ENCODE data around the gene ABCA3.
"Not testable (repeated sequence)": the region's sequence is repeated elsewhere in the genome, so short reads cannot be mapped to it uniquely, and the experiment has no call there.

ABCA3 gene

GRCh38 chr16:2273484-2273883 is 67.0 kb downstream of the ABCA3 start:
- no peak for DNase-seq
- TF ChIP-seq CTCF (IDR thresholded peaks at IDR 0.05): no peak
- H3K4me1 ChIP-seq: peaks cover 6 to 14% (median 12%) of the 10 kb centered on the region in 4 donors
- H3K9me3 ChIP-seq: no peaks in the 10 kb centered on the region
- peaks cover 0 to 29% (median 18%) of the 10 kb centered on the region in 3 donors for H3K36me3 ChIP-seq
- H3K27ac ChIP-seq: no peak overlapping the region
- no peak overlapping the region for H3K4me3 ChIP-seq
- intact Hi-C loops (cut with DNase I; ENCODE audit: low total_unique reads): no loop called here
- H3K27me3 ChIP-seq: no peaks in the 10 kb centered on the region

GRCh38 chr16:2271848-2272461 is 68.6 kb downstream of the ABCA3 start:
- peaks cover 6 to 16% (median 13%) of the 10 kb centered on the region in 4 donors for H3K4me1 ChIP-seq
- H3K9me3 ChIP-seq: no peaks in the 10 kb centered on the region
- H3K27me3 ChIP-seq: no peaks in the 10 kb centered on the region
- H3K27ac ChIP-seq: no peak overlapping the region
- no peak for TF ChIP-seq CTCF (IDR thresholded peaks at IDR 0.05)
- H3K36me3 ChIP-seq: peaks cover 0 to 15% (median 5%) of the 10 kb centered on the region in 3 donors
- H3K4me3 ChIP-seq: no peak overlapping the region
- intact Hi-C loops (cut with DNase I; ENCODE audit: low total_unique reads): no loop called here
- no peak for DNase-seq

DNA sequence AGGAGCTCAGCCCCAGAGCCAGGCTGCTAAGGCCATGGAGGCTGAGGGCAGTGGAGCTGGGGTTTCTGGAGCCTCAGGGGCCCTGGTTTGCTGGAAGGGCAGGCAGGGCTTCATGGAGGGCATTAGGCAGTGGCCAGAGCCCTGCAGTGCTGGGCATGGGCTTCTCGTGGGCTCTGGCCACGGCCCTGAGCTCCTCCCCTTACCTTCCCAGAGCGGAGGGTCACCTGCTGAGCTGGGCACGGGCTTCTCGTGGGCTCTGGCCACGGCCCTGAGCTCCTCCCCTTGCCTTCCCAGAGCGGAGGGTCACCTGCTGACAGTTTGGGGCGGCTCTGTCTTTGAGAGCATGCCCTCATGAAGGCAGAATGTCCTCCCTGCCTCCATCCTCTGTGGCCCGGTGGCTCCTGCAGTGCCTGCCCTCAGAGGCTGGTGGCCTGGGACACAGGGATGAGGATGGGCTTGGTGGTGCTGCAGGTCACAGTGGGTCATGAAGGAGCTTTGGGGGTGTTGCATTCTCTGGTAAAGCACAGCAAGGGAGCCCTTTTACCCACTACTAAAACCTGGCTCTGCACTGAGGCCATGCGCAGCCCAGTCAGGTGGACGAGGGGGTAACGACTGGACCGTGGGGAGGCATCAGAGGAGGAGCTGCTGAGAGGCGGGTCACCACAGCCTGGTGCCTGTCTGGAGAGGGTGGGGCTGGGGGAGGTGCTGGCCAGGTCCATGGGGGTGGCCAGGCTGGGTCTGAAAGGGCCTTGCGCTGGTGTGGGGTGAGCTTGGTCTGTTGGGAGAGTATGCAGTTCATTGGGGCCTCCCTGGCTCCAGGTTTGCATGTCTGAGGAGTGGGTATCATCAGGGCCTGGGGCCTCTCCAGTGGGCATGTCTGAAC is 69.7 kb downstream of the ABCA3 start:
- no peak overlapping the region for H3K4me3 ChIP-seq
- peaks cover 0 to 8% (median 0%) of the 10 kb centered on the region in 3 donors for H3K36me3 ChIP-seq
- intact Hi-C loops (cut with DNase I; ENCODE audit: low total_unique reads): no loop called here
- no peak for TF ChIP-seq CTCF (IDR thresholded peaks at IDR 0.05)
- DNase-seq: no peak
- peaks cover 6 to 25% (median 21%) of the 10 kb centered on the region in 4 donors for H3K4me1 ChIP-seq
- no peaks in the 10 kb centered on the region for H3K27me3 ChIP-seq
- no peaks in the 10 kb centered on the region for H3K9me3 ChIP-seq
- no peak overlapping the region for H3K27ac ChIP-seq

GRCh38 chr16:2270070-2270462 is 70.5 kb downstream of the ABCA3 start:
- Histone ChIP-seq H3K4me3 (no peak overlapping the region), H3K27me3 (no peaks in the 10 kb centered on the region), H3K27ac (no peak overlapping the region), H3K4me1 (peaks cover 6 to 31% (median 29%) of the 10 kb centered on the region in 4 donors), H3K36me3 (peaks cover 0 to 4% (median 0%) of the 10 kb centered on the region in 3 donors), H3K9me3 (no peaks in the 10 kb centered on the region)
- no peak for DNase-seq
- no peak for TF ChIP-seq CTCF (IDR thresholded peaks at IDR 0.05)
- intact Hi-C loops (cut with DNase I; ENCODE audit: low total_unique reads): no loop called here

GRCh38 chr16:2267913-2268666 is 72.4 kb downstream of the ABCA3 start, which contains the start of gene RNPS1:
RNPS1 (minus strand) TSS chr16:2268126; CDS start chr16:2264643, 3,483 bp downstream.
- peak within 1 kb of the TSS; percentile 80 to 96 for H3K27ac ChIP-seq
- intact Hi-C loops (cut with DNase I; ENCODE audit: low total_unique reads): loop anchor here (5.0 kb wide), 1 partner anchor 46 kb away; the partner anchor contains the start of gene E4F1
- H3K36me3 ChIP-seq: peaks cover 7 to 17% (median 9%) of the 10 kb centered on the region in 3 donors
- TF ChIP-seq CTCF (IDR thresholded peaks at IDR 0.05): no peak
- H3K4me1 ChIP-seq: peaks cover 6 to 36% (median 30%) of the 10 kb centered on the region in 4 donors
- DNase-seq: peak; percentile 94 to 97
- H3K27me3 ChIP-seq: no peaks in the 10 kb centered on the region
- no peaks in the 10 kb centered on the region for H3K9me3 ChIP-seq
- H3K4me3 ChIP-seq: peak within 1 kb of the TSS; percentile 74 to 92

GRCh38 chr16:2267505-2267912 is 73.0 kb downstream of the ABCA3 start:
- H3K36me3 ChIP-seq: peaks cover 13 to 23% (median 15%) of the 10 kb centered on the region in 3 donors
- not testable (repeated sequence) for H3K27me3 ChIP-seq, H3K9me3 ChIP-seq
- peak in 1 of 2 donors; percentile 25 for DNase-seq
- peak overlapping the region; percentile 74 to 92 for H3K4me3 ChIP-seq
- peaks cover 6 to 36% (median 30%) of the 10 kb centered on the region in 4 donors for H3K4me1 ChIP-seq
- intact Hi-C loops (cut with DNase I; ENCODE audit: low total_unique reads): loop anchor here (5.0 kb wide), 1 partner anchor 45 kb away; the partner anchor contains the start of gene E4F1
- H3K27ac ChIP-seq: peak overlapping the region; percentile 80 to 96

DNA sequence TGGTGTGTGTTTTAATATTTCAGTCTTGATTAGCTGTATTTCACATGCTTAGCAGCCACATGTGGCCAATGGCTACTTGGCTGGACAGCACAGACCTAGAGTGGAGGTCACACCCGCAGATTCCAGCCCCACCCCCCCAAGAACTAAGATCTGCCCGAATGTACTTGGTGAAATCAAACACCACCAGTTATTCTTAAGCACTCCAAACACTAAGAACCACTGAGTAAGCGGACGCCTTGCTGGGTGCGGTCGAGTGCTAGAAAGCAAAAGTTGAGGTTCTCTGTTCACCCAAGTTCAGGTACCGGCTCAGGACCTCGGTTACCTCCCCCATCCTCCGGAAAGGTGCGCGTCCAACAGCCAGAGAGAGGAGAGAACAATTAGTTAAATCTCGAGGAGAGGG is 73.6 kb downstream of the ABCA3 start:
- not testable (repeated sequence) for H3K9me3 ChIP-seq, DNase-seq, H3K27me3 ChIP-seq
- Histone ChIP-seq H3K27ac (peak overlapping the region; percentile 80 to 96), H3K4me3 (peak overlapping the region; percentile 74 to 92), H3K36me3 (peaks cover 19 to 29% (median 21%) of the 10 kb centered on the region in 3 donors), H3K4me1 (peaks cover 6 to 36% (median 30%) of the 10 kb centered on the region in 4 donors)
- intact Hi-C loops (cut with DNase I; ENCODE audit: low total_unique reads): loop anchor here (5.0 kb wide), 1 partner anchor 45 kb away; the partner anchor contains the start of gene E4F1

DNA sequence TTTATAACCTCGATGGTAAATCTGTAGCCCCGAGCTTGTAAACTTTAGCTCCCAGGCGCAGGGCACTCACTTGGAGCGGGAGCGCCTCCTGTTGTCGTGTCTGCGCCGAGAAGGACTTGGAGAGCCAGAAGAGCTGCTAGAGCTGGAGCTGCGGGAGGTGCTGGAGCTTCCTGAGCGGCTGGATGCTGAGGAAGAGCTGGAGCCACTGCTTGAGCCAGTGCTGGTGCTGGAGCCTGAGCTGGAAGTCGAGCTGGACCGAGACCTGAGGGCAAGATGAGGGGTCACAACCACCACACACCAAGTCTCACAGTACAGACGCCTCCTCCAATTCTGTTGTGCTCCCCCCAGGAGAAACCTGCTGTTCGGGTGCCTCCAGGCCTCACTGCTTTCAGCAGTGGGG is 77.5 kb downstream of the ABCA3 start:
- peaks cover 50 to 68% (median 55%) of the 10 kb centered on the region in 3 donors for H3K36me3 ChIP-seq
- H3K9me3 ChIP-seq; H3K27me3 ChIP-seq; intact Hi-C loops (cut with DNase I; ENCODE audit: low total_unique reads); DNase-seq; H3K27ac ChIP-seq; H3K4me3 ChIP-seq: not testable (repeated sequence)
- peaks cover 0 to 22% (median 18%) of the 10 kb centered on the region in 4 donors for H3K4me1 ChIP-seq

Measured in tibial artery (tissue), 4 donors.